ENCODE measurements around the gene CCDC51. TPM values are rescaled to one million over a fixed set of nuclear protein-coding genes. Genes with fewer than 3 reads are reported as not detected.

CCDC51 gene
- total and polyA plus RNA-seq, 2 of the 13 experiments (the other 11 are each of a cell fraction or from before 2014, with no cell fraction given): 18.1 to 29.4 TPM

GRCh38 chr3:48429960-48430707 lies 9.8 kb downstream of the CCDC51 start, which contains the start of gene PLXNB1 (continued):
- TF ChIP-seq, protein P1, sequence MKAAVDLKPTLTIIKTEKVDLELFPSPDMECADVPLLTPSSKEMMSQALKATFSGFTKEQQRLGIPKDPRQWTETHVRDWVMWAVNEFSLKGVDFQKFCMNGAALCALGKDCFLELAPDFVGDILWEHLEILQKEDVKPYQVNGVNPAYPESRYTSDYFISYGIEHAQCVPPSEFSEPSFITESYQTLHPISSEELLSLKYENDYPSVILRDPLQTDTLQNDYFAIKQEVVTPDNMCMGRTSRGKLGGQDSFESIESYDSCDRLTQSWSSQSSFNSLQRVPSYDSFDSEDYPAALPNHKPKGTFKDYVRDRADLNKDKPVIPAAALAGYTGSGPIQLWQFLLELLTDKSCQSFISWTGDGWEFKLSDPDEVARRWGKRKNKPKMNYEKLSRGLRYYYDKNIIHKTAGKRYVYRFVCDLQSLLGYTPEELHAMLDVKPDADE (CRISPR knock-in tag; IDR thresholded peaks at IDR 0.05): no peak
- TF ChIP-seq ZNF260 (CRISPR knock-in tag; IDR thresholded peaks at IDR 0.05; ENCODE audit: borderline replicate concordance, low read depth): no peak
- TF ChIP-seq HOXD1 (CRISPR knock-in tag; IDR thresholded peaks at IDR 0.05): peak; percentile 76; the same call in 1 of the 2 replicates
- TF ChIP-seq KDM2A (CRISPR knock-in tag; IDR thresholded peaks at IDR 0.05; ENCODE audit: borderline replicate concordance, low read depth): peak; percentile 56; the same call in 1 of the 2 replicates
- peak; percentile 20; the same call in 1 of the 2 replicates for TF ChIP-seq ZBTB25 (CRISPR knock-in tag; IDR thresholded peaks at IDR 0.05)
- TF ChIP-seq KLF12 (CRISPR knock-in tag; IDR thresholded peaks at IDR 0.05; ENCODE audit: borderline replicate concordance): no peak
- TF ChIP-seq ZNF792 (CRISPR knock-in tag; IDR thresholded peaks at IDR 0.05): peak; percentile 66; the same call in 1 of the 2 replicates
- peak; percentile 82 for TF ChIP-seq THAP11 (CRISPR knock-in tag; IDR thresholded peaks at IDR 0.05)
- TF ChIP-seq KLF9 (CRISPR knock-in tag; IDR thresholded peaks at IDR 0.05; ENCODE audit: low read depth): 0 out of 2 replicates have a peak, but pooled peaks have one; percentile 11
- TF ChIP-seq ATAD3A (CRISPR knock-in tag; IDR thresholded peaks at IDR 0.05): no peak
- TF ChIP-seq, protein P2, sequence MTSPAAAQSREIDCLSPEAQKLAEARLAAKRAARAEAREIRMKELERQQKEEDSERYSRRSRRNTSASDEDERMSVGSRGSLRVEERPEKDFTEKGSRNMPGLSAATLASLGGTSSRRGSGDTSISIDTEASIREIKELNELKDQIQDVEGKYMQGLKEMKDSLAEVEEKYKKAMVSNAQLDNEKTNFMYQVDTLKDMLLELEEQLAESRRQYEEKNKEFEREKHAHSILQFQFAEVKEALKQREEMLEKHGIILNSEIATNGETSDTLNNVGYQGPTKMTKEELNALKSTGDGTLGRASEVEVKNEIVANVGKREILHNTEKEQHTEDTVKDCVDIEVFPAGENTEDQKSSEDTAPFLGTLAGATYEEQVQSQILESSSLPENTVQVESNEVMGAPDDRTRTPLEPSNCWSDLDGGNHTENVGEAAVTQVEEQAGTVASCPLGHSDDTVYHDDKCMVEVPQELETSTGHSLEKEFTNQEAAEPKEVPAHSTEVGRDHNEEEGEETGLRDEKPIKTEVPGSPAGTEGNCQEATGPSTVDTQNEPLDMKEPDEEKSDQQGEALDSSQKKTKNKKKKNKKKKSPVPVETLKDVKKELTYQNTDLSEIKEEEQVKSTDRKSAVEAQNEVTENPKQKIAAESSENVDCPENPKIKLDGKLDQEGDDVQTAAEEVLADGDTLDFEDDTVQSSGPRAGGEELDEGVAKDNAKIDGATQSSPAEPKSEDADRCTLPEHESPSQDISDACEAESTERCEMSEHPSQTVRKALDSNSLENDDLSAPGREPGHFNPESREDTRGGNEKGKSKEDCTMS (CRISPR knock-in tag; conservative IDR thresholded peaks at IDR 0.05): no peak
- TF ChIP-seq, protein P3, sequence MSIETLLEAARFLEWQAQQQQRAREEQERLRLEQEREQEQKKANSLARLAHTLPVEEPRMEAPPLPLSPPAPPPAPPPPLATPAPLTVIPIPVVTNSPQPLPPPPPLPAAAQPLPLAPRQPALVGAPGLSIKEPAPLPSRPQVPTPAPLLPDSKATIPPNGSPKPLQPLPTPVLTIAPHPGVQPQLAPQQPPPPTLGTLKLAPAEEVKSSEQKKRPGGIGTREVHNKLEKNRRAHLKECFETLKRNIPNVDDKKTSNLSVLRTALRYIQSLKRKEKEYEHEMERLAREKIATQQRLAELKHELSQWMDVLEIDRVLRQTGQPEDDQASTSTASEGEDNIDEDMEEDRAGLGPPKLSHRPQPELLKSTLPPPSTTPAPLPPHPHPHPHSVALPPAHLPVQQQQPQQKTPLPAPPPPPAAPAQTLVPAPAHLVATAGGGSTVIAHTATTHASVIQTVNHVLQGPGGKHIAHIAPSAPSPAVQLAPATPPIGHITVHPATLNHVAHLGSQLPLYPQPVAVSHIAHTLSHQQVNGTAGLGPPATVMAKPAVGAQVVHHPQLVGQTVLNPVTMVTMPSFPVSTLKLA (IDR thresholded peaks at IDR 0.05): peak; percentile 53
- peak; percentile 81 for TF ChIP-seq ZNF331 (CRISPR knock-in tag; IDR thresholded peaks at IDR 0.05)
- TF ChIP-seq ZNF766 (CRISPR knock-in tag; IDR thresholded peaks at IDR 0.05; ENCODE audit: borderline replicate concordance): 0 out of 2 replicates have a peak, but pooled peaks have one; percentile 51
- TF ChIP-seq, protein P4, sequence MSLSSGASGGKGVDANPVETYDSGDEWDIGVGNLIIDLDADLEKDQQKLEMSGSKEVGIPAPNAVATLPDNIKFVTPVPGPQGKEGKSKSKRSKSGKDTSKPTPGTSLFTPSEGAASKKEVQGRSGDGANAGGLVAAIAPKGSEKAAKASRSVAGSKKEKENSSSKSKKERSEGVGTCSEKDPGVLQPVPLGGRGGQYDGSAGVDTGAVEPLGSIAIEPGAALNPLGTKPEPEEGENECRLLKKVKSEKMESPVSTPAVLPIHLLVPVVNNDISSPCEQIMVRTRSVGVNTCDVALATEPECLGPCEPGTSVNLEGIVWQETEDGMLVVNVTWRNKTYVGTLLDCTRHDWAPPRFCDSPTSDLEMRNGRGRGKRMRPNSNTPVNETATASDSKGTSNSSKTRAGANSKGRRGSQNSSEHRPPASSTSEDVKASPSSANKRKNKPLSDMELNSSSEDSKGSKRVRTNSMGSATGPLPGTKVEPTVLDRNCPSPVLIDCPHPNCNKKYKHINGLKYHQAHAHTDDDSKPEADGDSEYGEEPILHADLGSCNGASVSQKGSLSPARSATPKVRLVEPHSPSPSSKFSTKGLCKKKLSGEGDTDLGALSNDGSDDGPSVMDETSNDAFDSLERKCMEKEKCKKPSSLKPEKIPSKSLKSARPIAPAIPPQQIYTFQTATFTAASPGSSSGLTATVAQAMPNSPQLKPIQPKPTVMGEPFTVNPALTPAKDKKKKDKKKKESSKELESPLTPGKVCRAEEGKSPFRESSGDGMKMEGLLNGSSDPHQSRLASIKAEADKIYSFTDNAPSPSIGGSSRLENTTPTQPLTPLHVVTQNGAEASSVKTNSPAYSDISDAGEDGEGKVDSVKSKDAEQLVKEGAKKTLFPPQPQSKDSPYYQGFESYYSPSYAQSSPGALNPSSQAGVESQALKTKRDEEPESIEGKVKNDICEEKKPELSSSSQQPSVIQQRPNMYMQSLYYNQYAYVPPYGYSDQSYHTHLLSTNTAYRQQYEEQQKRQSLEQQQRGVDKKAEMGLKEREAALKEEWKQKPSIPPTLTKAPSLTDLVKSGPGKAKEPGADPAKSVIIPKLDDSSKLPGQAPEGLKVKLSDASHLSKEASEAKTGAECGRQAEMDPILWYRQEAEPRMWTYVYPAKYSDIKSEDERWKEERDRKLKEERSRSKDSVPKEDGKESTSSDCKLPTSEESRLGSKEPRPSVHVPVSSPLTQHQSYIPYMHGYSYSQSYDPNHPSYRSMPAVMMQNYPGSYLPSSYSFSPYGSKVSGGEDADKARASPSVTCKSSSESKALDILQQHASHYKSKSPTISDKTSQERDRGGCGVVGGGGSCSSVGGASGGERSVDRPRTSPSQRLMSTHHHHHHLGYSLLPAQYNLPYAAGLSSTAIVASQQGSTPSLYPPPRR (CRISPR knock-in tag; IDR thresholded peaks at IDR 0.05; ENCODE audit: borderline replicate concordance): peak; percentile 97
- no peak for TF ChIP-seq RNF2 (conservative IDR thresholded peaks at IDR 0.05; ENCODE audit: low read depth)

Data from HepG2 (cell line).